SK-MEL-5 (cell line): ENCODE results near the gene DROSHA. TPM values are rescaled to one million over a fixed set of nuclear protein-coding genes. Genes with fewer than 3 reads are reported as not detected.

ENCODE experiments used
- DNase-seq: peaks from one replicate; pipeline ENCODE4 v3.0.0-alpha.2; 2016; ENCODE audit warnings: low read depth, low spot score
- in situ Hi-C: cut with HindIII; loops from 2 replicates; pipeline ENCODE4 v1.10.0; 2016; ENCODE audit warnings: low sequenced_read_pairs, high pct_unique_total_duplicates, low pct_unique_long_range_greater_than_20kb
- total RNA-seq: library from RNA; depleted of rRNA; stranded (reverse); fragments of >200 nt; shearing (Covaris generic); gene quantifications from 2 replicates; pipeline ENCODE4 v1.2.3, GENCODE V29; 2014

DROSHA gene
- total RNA-seq, 1 experiment from 2014 or later: 57.4 TPM

GRCh38 chr5:31478901-31479300 lies 53.0 kb downstream of the DROSHA start:
- DNase-seq: no peak

GRCh38 chr5:31477971-31478370 lies 53.9 kb downstream of the DROSHA start:
- DNase-seq: no peak
- in situ Hi-C loops: no loop called here

More at GRCh38 chr5:31478901-31479300, 53.0 kb downstream of the DROSHA start:
- in situ Hi-C loops: no loop called here

- in situ Hi-C loops: no loop called here
- no peak for DNase-seq
Measured at GRCh38 chr5:31477516-31477915, 54.4 kb downstream of the DROSHA start.

- DNase-seq: no peak
- in situ Hi-C loops: no loop called here
Measured at GRCh38 chr5:31476738-31477141, 55.2 kb downstream of the DROSHA start.

- DNase-seq: no peak
- in situ Hi-C loops: loop anchor here (5.0 kb wide), 1 partner anchor 45 kb away; no protein-coding TSS in a partner anchor
Measured at GRCh38 chr5:31471916-31472315, 60.0 kb downstream of the DROSHA start.

DNA sequence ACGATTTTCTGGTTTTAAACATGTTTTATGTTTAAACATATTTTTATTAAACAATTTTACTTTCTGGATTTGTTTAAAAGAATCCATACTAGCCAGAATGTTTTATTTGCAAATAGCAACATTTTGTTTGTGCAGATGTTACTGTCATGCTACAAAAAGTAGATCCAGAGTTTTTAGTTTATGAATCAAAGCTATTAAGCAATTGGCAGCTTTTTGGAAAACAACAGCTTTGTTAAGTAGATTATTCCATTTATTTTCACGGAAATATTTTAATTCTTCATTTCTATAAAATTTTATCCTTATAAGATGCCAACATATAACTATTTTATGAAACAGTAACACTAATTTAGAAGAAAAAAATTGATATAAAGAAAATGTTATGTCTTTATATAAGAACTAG lies 60.9 kb downstream of the DROSHA start:
- in situ Hi-C loops: loop anchor here (5.0 kb wide), 1 partner anchor 44 kb away; no protein-coding TSS in a partner anchor
- no peak for DNase-seq

- no peak for DNase-seq
- in situ Hi-C loops: loop anchor here (5.0 kb wide), 1 partner anchor 43 kb away; no protein-coding TSS in a partner anchor
Measured at GRCh38 chr5:31470608-31471007, 61.3 kb downstream of the DROSHA start.

- in situ Hi-C loops: loop anchor here (5.0 kb wide), 1 partner anchor 43 kb away; no protein-coding TSS in a partner anchor
Measured at GRCh38 chr5:31469886-31470285, 62.0 kb downstream of the DROSHA start.

DNA sequence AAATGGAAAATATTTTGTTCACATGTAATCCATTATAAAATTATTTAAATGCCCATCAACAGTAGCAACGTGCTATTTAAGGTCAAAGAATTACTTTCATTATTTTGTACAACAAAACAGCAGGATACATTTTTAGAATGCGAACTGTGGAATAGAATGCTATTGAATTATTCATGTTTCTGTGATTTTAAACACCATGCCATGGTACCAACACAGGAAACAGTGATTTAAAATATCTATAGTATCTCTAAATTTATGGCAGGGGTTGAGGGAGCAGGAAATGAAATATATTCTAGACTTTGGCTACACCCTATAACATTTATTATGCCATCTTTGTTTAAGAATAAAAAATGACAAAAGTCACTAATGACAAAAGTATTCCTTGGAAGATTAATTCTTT lies 62.4 kb downstream of the DROSHA start:
- in situ Hi-C loops: no loop called here
- DNase-seq: no peak

More at GRCh38 chr5:31469886-31470285, 62.0 kb downstream of the DROSHA start:
- no peak for DNase-seq

DNA sequence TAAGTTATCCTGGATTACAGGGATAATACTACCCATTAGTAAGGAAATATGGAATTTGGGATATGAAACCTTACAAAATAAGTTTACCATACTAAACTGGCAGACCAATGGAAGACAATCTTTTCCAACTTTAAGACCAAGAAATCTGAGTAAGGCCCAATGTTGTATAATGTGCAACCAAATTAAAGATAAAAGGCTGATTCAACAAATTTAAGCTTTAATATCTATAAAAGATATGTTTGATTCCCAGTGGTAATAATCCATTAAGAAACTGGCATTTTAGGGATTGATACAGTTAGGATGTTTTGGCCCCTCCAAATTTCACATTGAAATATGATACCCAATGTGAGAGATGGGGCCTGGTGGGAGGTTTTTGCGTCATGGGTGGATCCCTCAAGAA lies 66.6 kb downstream of the DROSHA start:
- no peak for DNase-seq
- in situ Hi-C loops: no loop called here

- no peak for DNase-seq
- in situ Hi-C loops: no loop called here
Measured at GRCh38 chr5:31464081-31464480, 67.8 kb downstream of the DROSHA start.

- DNase-seq: no peak
- in situ Hi-C loops: no loop called here
Measured at GRCh38 chr5:31463351-31463750, 68.5 kb downstream of the DROSHA start.

DNA sequence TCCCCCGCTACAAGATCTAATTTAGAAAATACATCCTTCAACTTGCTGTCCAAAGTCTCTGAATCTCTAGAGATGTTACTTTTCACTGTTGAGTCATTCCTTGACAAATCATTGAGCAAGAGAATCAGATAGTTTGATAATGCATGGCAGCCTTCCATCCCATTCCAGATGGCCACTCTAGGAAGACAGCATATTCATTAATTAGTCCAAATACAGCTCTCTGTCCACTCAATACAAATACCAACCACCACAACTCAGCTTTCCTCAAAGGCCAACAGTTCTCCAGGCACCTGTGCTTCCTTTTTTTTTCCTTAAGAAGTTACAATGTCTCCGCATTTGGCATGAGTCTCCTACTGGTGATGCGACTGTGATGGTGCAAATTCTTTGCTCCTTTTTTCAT lies 72.3 kb downstream of the DROSHA start:
- no peak for DNase-seq
- in situ Hi-C loops: no loop called here

- DNase-seq: no peak
- in situ Hi-C loops: no loop called here
Measured at GRCh38 chr5:31455172-31455571, 76.7 kb downstream of the DROSHA start.

- in situ Hi-C loops: no loop called here
- DNase-seq: no peak
Measured at GRCh38 chr5:31453522-31453921, 78.4 kb downstream of the DROSHA start.

- DNase-seq: no peak
- in situ Hi-C loops: no loop called here
Measured at GRCh38 chr5:31452314-31452713, 79.6 kb downstream of the DROSHA start.

GRCh38 chr5:31449962-31450361 lies 81.9 kb downstream of the DROSHA start:
- DNase-seq: no peak
- in situ Hi-C loops: no loop called here

DNA sequence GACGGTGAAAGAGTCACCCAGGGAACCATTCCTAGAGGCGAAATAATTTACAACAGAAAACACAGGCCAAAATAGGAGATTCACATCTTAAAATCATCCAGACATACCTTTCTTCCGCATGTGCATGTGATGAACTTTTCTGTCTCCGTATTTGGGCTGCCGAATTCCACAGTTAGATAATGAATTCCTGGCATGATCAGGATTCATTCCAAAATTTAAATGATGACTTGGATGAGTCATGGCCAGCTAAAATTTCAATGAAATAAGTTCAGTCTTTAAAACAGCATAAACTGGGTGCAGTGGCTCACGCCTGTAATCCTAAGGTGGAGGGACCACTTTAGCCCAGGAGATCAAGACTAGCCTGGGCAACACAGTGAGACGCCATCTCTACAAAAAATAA lies 82.7 kb downstream of the DROSHA start:
- DNase-seq: no peak
- in situ Hi-C loops: no loop called here

DNA sequence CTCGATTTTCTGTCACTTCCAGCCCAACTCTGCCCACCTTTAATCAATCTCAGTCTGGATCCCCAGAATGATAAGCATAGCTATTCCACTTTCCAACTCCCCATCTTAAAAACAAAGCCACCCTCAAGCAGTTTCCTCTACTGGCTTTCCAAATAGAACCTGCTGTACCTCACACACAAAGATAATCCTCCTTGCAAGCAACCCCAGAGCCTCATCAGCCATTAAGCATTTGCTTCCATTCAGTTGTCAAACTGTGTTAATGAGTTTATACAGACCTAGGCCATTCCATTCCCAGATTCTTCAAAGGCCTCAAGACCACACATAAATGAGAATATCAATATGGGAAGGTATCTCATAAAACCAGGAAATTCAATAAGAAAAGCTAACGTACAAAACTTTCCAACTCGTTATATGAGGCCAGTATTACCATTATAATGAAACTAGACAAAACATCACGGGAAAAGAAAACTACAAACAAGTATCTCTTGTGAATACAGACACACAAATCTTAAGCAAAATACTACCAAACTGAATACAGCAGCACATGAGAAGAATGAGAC lies 86.8 kb downstream of the DROSHA start:
- DNase-seq: no peak
- in situ Hi-C loops: no loop called here

GRCh38 chr5:31443572-31443971 lies 88.3 kb downstream of the DROSHA start:
- in situ Hi-C loops: no loop called here
- DNase-seq: no peak
